Naive thymus-derived CD4-positive, alpha-beta T cell (primary cell): ENCODE results near the gene ZNF827. TPM values are rescaled to one million over a fixed set of nuclear protein-coding genes. Genes with fewer than 3 reads are reported as not detected.
A peak's percentile ranks its signal among the peaks of the same experiment; 100 is the strongest.

Experiments
- ATAC-seq: fragments of 150-1000 bp; cut with Tn5 transposase; 2 replicates; pipeline ENCODE4 v1.10.0; 2021; ENCODE audit warnings: mild to moderate bottlenecking, moderate library complexity
- CTCF ChIA-PET: fragments of 350-600 bp; sonication (Branson Sonifier 250); formaldehyde crosslinking; loops from one replicate; lab custom pipeline; 2021; ENCODE audit warnings: antibody characterized with exemption; lab: Charles Lee
- POLR2A ChIA-PET: fragments of 350-600 bp; sonication (Branson Sonifier 250); formaldehyde crosslinking; loops from one replicate; lab custom pipeline; 2021; ENCODE audit warnings: antibody characterized with exemption, inconsistent platforms; lab: Charles Lee
- DNase-seq, 9 donors: peaks; one replicate each; pipeline versions ENCODE4 v3.0.0 to v3.0.0-alpha.2; 2020 to 2022; ENCODE audit warnings: mixed read lengths in 1 of 9
- H3K27ac ChIP-seq: one replicate; pipeline ENCODE4 v1.7.0; 2013; ENCODE audit warnings: mild to moderate bottlenecking, low read depth, low read length, moderate library complexity
- H3K27me3 ChIP-seq, 2 donors: one replicate each; pipeline ENCODE4 v1.7.0; 2013; ENCODE audit warnings: low read length in 2 of 2, mild to moderate bottlenecking in 2 of 2, moderate library complexity in 2 of 2; ENCODE audit not compliant: control insufficient read depth in 2 of 2, insufficient read depth in 2 of 2
- H3K36me3 ChIP-seq, 3 experiments: 1 replicate in 2 of 3; 2 replicates in 1 of 3; pipeline ENCODE4 v1.7.0; 2013; ENCODE audit warnings: low read length in 3 of 3, mild to moderate bottlenecking in 3 of 3, moderate library complexity in 1 of 3; ENCODE audit not compliant: insufficient read depth in 3 of 3, control insufficient read depth in 2 of 3
- H3K4me1 ChIP-seq, 2 donors: one replicate each; pipeline ENCODE4 v1.7.0; 2013; ENCODE audit warnings: low read length in 2 of 2, mild to moderate bottlenecking in 2 of 2, moderate library complexity in 1 of 2; ENCODE audit not compliant: control insufficient read depth in 2 of 2, insufficient read depth in 2 of 2
- H3K4me3 ChIP-seq: 2 replicates; pipeline ENCODE4 v1.7.0; 2013; ENCODE audit warnings: mild to moderate bottlenecking, low read length
- H3K9me3 ChIP-seq, 3 experiments: 1 replicate in 2 of 3; 2 replicates in 1 of 3; pipeline ENCODE4 v1.7.0; 2013; ENCODE audit warnings: low read length in 3 of 3; ENCODE audit not compliant: control insufficient read depth in 2 of 3
- H3K27ac Mint-ChIP-seq, 9 donors: one replicate each; pipeline ENCODE4 v1.8.0; 2020 to 2022; ENCODE audit warnings: mixed read lengths in 9 of 9, mild to moderate bottlenecking in 8 of 9, moderate library complexity in 5 of 9, inconsistent platforms in 2 of 9
- H3K27me3 Mint-ChIP-seq, 5 donors: one replicate each; pipeline ENCODE4 v1.8.0; 2021 to 2022; ENCODE audit warnings: mixed read lengths in 5 of 5, mild to moderate bottlenecking in 1 of 5
- H3K36me3 Mint-ChIP-seq, 5 donors: one replicate each; pipeline ENCODE4 v1.8.0; 2020 to 2022; ENCODE audit warnings: mixed read lengths in 5 of 5, mild to moderate bottlenecking in 3 of 5, inconsistent platforms in 1 of 5
- H3K4me1 Mint-ChIP-seq, 7 donors: one replicate each; pipeline ENCODE4 v1.8.0; 2020 to 2022; ENCODE audit warnings: mixed read lengths in 7 of 7, mild to moderate bottlenecking in 3 of 7, inconsistent platforms in 1 of 7
- H3K4me3 Mint-ChIP-seq, 10 donors: one replicate each; pipeline ENCODE4 v1.8.0; 2020 to 2022; ENCODE audit warnings: mild to moderate bottlenecking in 10 of 10, mixed read lengths in 10 of 10, moderate library complexity in 6 of 10, inconsistent platforms in 2 of 10
- H3K9me3 Mint-ChIP-seq, 11 donors: one replicate each; pipeline ENCODE4 v1.8.0; 2020 to 2022; ENCODE audit warnings: mixed read lengths in 11 of 11, mild to moderate bottlenecking in 4 of 11, inconsistent platforms in 1 of 11, moderate library complexity in 1 of 11
- intact Hi-C, 2 donors: fragments of 100-400 bp; cut with micrococcal nuclease; formaldehyde crosslinking; loops; one replicate each; pipeline ENCODE4 v1.15.1; 2023
- polyA plus RNA-seq, 2 donors: library from polyadenylated mRNA; unstranded; fragments of 300-500 nt; fragmentation: Illumina TruSeq; gene quantifications; one replicate each; pipeline ENCODE4 v1.2.3, GENCODE V29; 2021
- total RNA-seq, 6 experiments: library from RNA in 5 of 6; stranded (reverse) in 5 of 6; gene quantifications; 1 replicate in 5 of 6; 2 replicates in 1 of 6; pipeline ENCODE4 v1.2.3 and lab custom pipeline; 2021 to 2026

The ZNF827 gene
- total and polyA plus RNA-seq, 7 experiments from 2014 or later = 2.3 to 32.2 (median 21.7) TPM

DNA sequence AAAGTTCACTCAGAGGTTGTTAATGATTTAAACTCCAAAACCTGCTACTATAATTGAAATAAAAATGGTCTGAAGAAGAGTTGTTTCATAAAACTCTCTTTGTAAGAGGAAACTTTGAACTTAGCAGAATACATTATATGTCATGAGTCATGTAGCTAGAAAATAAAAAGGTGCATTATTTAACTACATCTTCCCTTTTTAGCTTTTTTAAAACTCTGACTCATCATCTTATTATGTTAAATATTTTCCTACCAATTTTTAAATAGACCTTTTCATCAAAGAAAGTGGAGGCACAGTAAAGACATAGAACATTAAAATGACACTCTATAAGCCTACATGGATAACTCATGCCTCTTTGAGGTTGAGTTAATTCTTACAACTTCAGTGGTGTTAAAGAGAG, 1.2 kb upstream of the ZNF827 start:
- no peak overlapping the region for H3K4me3 ChIP-seq
- H3K27ac Mint-ChIP-seq = peak overlapping the region in 3 of 9 donors; percentile 92 to 97 (median 94)
- intact Hi-C loops = loop anchor here (2.0 to 10.0 kb wide), 9 partner anchors 43 to 1768 kb away; partner anchors contain the start of genes ABCE1 (in 2 of the 2), ANAPC10 (in 2 of the 2), PRMT9 (in 1 of the 2) and SLC10A7 (in 1 of the 2)
- peaks cover 0 to 15% (median 0%) of the 10 kb centered on the region in 3 experiments for H3K36me3 ChIP-seq
- peaks cover 19 to 28% (median 26%) of the 10 kb centered on the region in 7 donors for H3K4me1 Mint-ChIP-seq
- ChIA-PET POLR2A (no interaction called here), CTCF (no interaction called here)
- H3K4me3 Mint-ChIP-seq = peak overlapping the region in 1 of 10 donors; percentile 96
- peaks cover 0 to 5% (median 0%) of the 10 kb centered on the region in 5 donors for H3K36me3 Mint-ChIP-seq
- no peak overlapping the region for H3K27ac ChIP-seq
- no peaks in the 10 kb centered on the region for H3K9me3 ChIP-seq
- H3K4me1 ChIP-seq = peaks cover 0 to 6% of the 10 kb centered on the region in 2 donors
- no peak for DNase-seq
- no peaks in the 10 kb centered on the region for H3K27me3 ChIP-seq
- peaks cover 0 to 5% (median 0%) of the 10 kb centered on the region in 11 donors for H3K9me3 Mint-ChIP-seq
- peaks cover 0 to 15% (median 0%) of the 10 kb centered on the region in 5 donors for H3K27me3 Mint-ChIP-seq
- ATAC-seq = no peak

DNA sequence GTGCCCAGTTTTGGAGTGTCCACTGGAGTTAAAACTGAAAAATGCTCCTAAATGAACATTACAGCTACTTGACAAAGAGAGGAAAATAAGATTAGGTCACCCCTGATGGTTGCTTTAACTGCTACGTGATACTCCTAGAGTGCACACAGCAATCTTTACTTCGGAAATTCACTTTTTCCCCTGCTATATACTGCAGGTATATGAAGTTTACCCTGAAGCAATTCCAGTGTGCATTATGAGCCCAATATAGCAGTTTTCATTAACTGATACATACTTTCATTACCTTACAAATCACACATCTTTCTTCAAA, 773 bp upstream of the ZNF827 start:
- CTCF ChIA-PET = no interaction called here
- peaks cover 0 to 15% (median 0%) of the 10 kb centered on the region in 5 donors for H3K27me3 Mint-ChIP-seq
- intact Hi-C loops = loop anchor here (2.0 to 10.0 kb wide), 9 partner anchors 42 to 1767 kb away; partner anchors contain the start of genes ABCE1 (in 2 of the 2), ANAPC10 (in 2 of the 2), PRMT9 (in 1 of the 2) and SLC10A7 (in 1 of the 2)
- H3K36me3 Mint-ChIP-seq = peaks cover 0 to 5% (median 0%) of the 10 kb centered on the region in 5 donors
- Histone ChIP-seq H3K27ac (no peak overlapping the region), H3K27me3 (no peaks in the 10 kb centered on the region), H3K4me1 (peaks cover 0 to 11% of the 10 kb centered on the region in 2 donors), H3K9me3 (no peaks in the 10 kb centered on the region), H3K36me3 (peaks cover 0 to 15% (median 0%) of the 10 kb centered on the region in 3 experiments), H3K4me3 (no peak overlapping the region)
- peak overlapping the region in 9 of 10 donors; percentile 92 to 100 (median 96) for H3K4me3 Mint-ChIP-seq
- peaks cover 20 to 32% (median 30%) of the 10 kb centered on the region in 7 donors for H3K4me1 Mint-ChIP-seq
- DNase-seq (no peak), ATAC-seq (no peak)
- H3K27ac Mint-ChIP-seq = peak overlapping the region in 8 of 9 donors; percentile 62 to 97 (median 93)
- POLR2A ChIA-PET = interaction anchor here (1.2 to 1.3 kb wide), 2 partner anchors 11 to 320 kb away, joined by 4 read pairs; partner anchors contain the start of gene MMAA
- peaks cover 0 to 5% (median 0%) of the 10 kb centered on the region in 11 donors for H3K9me3 Mint-ChIP-seq

DNA sequence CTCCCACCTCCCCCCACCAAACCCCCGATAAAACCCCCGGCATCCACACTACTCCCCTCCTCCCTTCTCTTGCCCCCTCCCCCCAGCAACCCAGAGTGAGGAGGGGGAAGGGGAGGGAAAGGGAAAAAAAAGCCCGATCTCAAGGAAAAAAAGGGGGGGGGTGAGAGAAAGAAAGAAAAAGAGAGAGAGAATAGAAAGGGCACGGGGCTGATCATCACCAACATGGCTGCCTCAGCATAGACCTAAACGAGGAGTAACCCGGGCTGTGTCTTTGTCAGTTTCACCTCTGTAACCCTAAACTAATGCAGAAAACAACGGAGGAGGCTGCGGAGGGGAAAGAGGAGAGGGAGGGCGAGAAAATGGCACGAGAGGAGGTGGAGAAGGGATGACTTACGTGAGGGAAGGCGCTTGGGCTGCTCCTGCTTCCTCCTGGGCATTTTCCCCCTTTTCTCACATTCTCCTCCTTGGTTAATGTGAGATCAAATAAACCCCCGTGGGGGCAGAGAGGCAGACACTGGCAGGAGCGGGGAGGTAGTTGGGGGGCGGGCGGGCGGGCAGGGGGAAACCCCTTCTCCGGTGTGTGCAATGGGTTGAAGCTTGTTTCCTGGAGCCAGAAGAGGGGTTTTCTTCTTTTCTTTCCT, 532 bp downstream of the ZNF827 start:
- ChIA-PET POLR2A (interaction anchor here (1.2 to 1.3 kb wide), 2 partner anchors 10 to 319 kb away, joined by 4 read pairs; partner anchors contain the start of gene MMAA), CTCF (interaction anchor here (0.7 kb wide), 1 partner anchor 212 kb away, joined by 3 read pairs; no protein-coding TSS in a partner anchor)
- no peaks in the 10 kb centered on the region for H3K9me3 ChIP-seq
- H3K36me3 ChIP-seq = peaks cover 0 to 15% (median 0%) of the 10 kb centered on the region in 3 experiments
- Mint-ChIP-seq H3K4me3 (peak overlapping the region; percentile 92 to 100 (median 96)), H3K27ac (peak overlapping the region; percentile 91 to 97 (median 94)), H3K36me3 (peaks cover 0 to 5% (median 2%) of the 10 kb centered on the region in 5 donors), H3K9me3 (peaks cover 0 to 5% (median 0%) of the 10 kb centered on the region in 11 donors), H3K4me1 (peaks cover 22 to 40% (median 33%) of the 10 kb centered on the region in 7 donors), H3K27me3 (peaks cover 0 to 8% (median 0%) of the 10 kb centered on the region in 5 donors)
- peak; percentile 63 for ATAC-seq
- no peaks in the 10 kb centered on the region for H3K27me3 ChIP-seq
- intact Hi-C loops = loop anchor here (1.0 to 10.0 kb wide), 18 partner anchors 18 to 1766 kb away; partner anchors contain the start of genes ABCE1 (in 2 of the 2), ANAPC10 (in 2 of the 2), LSM6 (in 2 of the 2) and MMAA (in 2 of the 2)
- H3K27ac ChIP-seq = peak overlapping the region; percentile 73
- H3K4me3 ChIP-seq = peak overlapping the region; percentile 92
- DNase-seq = peak; percentile 20 to 70 (median 61)
- peaks cover 0 to 13% of the 10 kb centered on the region in 2 donors for H3K4me1 ChIP-seq

DNA sequence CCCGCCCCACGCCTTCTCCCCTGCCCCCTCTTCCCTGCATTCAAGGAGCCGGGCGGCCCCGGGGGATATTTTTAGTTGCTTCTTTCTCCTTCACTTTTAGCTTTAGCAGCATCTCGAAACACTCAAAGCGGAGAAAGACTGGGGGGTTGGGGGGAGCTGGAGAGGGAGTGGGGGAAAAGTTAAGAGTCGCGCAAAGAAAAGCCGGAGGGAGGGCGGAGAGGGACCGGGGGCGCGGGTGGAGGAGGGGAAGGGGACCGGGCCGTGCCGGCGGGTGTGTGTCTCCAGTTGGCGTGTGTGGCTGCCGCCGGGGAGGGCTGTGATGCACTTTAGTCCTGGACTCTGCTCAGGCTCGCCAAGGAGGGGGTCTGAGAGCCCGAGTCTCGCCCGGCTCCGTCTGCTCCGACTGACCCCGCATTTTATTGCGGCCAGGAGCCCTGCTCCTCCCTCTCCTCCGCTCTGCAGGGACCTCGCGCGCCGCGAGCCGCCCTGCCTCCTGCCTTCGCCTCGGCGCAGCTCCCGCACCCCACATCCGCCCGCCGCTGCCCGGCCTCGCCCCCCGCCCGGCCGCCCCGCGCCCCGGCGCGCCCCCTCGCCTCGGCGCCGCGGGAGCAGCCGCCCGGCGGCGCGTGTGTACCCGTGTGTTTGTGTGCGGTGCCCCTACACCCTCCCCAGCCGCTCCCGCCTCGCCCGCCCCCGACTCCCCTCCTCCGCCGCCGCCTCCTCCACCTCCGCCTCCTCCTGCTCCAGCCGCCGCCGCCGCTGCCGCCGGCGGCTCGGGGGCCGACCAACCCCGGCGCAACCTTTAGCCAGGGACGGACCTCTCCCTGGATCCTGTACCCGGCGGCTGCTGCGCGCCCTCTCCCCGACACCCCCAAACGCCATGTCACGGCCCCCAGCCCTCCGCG, 1.4 kb downstream of the ZNF827 start:
- Histone ChIP-seq H3K36me3 (peaks cover 0 to 15% (median 0%) of the 10 kb centered on the region in 3 experiments), H3K9me3 (no peaks in the 10 kb centered on the region), H3K27me3 (no peaks in the 10 kb centered on the region), H3K4me1 (peaks cover 0 to 13% of the 10 kb centered on the region in 2 donors), H3K27ac (peak overlapping the region; percentile 73), H3K4me3 (peak overlapping the region; percentile 92)
- H3K9me3 Mint-ChIP-seq = peaks cover 0 to 5% (median 0%) of the 10 kb centered on the region in 11 donors
- peaks cover 0 to 8% (median 0%) of the 10 kb centered on the region in 5 donors for H3K27me3 Mint-ChIP-seq
- CTCF ChIA-PET = no interaction called here
- DNase-seq = peak; percentile 26 to 62 (median 49)
- ATAC-seq = peak; percentile 30
- H3K27ac Mint-ChIP-seq = peak overlapping the region in 8 of 9 donors; percentile 47 to 97 (median 93)
- H3K4me1 Mint-ChIP-seq = peaks cover 24 to 45% (median 36%) of the 10 kb centered on the region in 7 donors
- peak overlapping the region; percentile 92 to 100 (median 96) for H3K4me3 Mint-ChIP-seq
- intact Hi-C loops = loop anchor here (1.0 to 10.0 kb wide), 13 partner anchors 18 to 1765 kb away; partner anchors contain the start of genes ABCE1 (in 2 of the 2), ANAPC10 (in 2 of the 2), SLC10A7 (in 2 of the 2) and OTUD4 (in 1 of the 2)
- POLR2A ChIA-PET = interaction anchor here (0.6 to 1.0 kb wide), 4 partner anchors 13 to 318 kb away, joined by 3 to 7 read pairs (median 4); partner anchors contain the start of gene MMAA
- H3K36me3 Mint-ChIP-seq = peaks cover 0 to 5% (median 3%) of the 10 kb centered on the region in 5 donors

DNA sequence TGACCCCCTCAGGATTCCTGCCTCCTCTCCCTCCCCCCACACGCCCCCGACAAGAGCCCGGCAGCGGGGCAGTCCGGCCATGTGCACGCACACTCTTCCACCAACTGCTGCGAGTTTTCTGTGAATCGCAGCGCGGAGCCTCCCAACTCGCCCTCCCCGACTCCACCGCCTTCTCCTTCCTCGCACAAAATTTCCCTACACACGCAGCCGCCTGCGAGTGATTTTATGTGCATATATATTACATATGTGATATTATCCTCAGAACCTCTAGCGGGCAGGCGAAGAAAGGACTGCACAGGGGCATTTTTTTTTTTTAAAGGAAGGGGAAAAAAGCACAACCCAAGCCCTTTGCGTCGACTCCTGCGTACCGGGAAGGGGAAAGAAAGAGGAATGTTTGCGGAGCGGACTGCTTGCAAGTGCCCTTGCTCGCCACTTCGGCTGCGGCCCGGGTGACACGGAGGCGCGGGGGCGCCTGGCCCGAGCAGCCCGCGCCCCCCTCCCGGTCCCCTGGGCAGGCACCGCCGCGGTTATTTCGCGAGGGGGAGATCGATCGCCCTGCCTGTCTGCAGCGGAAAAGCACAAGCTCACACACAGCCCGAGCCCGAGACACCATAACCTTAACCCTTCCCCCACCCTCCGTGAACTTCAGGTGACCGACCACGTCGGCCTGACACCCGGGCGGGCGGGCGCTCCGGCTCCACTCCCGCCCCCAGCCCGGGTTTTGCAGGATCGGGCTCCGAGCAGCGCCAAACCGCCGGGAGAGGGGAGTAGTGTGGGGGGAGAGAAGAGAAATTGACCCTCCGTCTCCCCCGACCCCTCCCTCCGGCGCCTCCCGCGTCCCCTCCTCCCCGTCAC, 2.3 kb downstream of the ZNF827 start:
- H3K4me3 Mint-ChIP-seq = peak overlapping the region; percentile 92 to 100 (median 95)
- peaks cover 0 to 13% of the 10 kb centered on the region in 2 donors for H3K4me1 ChIP-seq
- ChIA-PET CTCF (interaction anchor here (0.7 kb wide), 1 partner anchor 19 kb away, joined by 3 read pairs; no protein-coding TSS in a partner anchor), POLR2A (interaction anchor here (0.6 to 1.0 kb wide), 4 partner anchors 13 to 317 kb away, joined by 3 to 7 read pairs (median 4); partner anchors contain the start of gene MMAA)
- peaks cover 0 to 5% (median 3%) of the 10 kb centered on the region in 5 donors for H3K36me3 Mint-ChIP-seq
- H3K27ac Mint-ChIP-seq = peak overlapping the region; percentile 87 to 98 (median 93)
- ATAC-seq (peak; percentile 70), DNase-seq (peak; percentile 35 to 71 (median 66))
- H3K9me3 ChIP-seq = no peaks in the 10 kb centered on the region
- peaks cover 0 to 5% (median 0%) of the 10 kb centered on the region in 11 donors for H3K9me3 Mint-ChIP-seq
- peak overlapping the region; percentile 77 for H3K4me3 ChIP-seq
- peaks cover 0 to 15% (median 0%) of the 10 kb centered on the region in 3 experiments for H3K36me3 ChIP-seq
- peaks cover 26 to 49% (median 40%) of the 10 kb centered on the region in 7 donors for H3K4me1 Mint-ChIP-seq
- peaks cover 0 to 8% (median 0%) of the 10 kb centered on the region in 5 donors for H3K27me3 Mint-ChIP-seq
- intact Hi-C loops = loop anchor here (1.0 to 10.0 kb wide), 13 partner anchors 18 to 1764 kb away; partner anchors contain the start of genes ABCE1 (in 2 of the 2), ANAPC10 (in 2 of the 2), SLC10A7 (in 2 of the 2) and OTUD4 (in 1 of the 2)
- H3K27me3 ChIP-seq = no peaks in the 10 kb centered on the region
- peak overlapping the region; percentile 68 for H3K27ac ChIP-seq
